GM19467 (cell line): ENCODE measurements around the gene CRISPLD2.
"Not testable (repeated sequence)": the region's sequence is repeated elsewhere in the genome, so short reads cannot be mapped to it uniquely, and the experiment has no call there.

Source experiments
- ATAC-seq: cut with Tn5 transposase; IDR thresholded peaks from one replicate; pipeline ENCODE4 v1.9.1; 2021; ENCODE audit warnings: mild to moderate bottlenecking, moderate library complexity; ENCODE audit not compliant: unreplicated experiment

Gene CRISPLD2

GRCh38 chr16:84821728-84822689 lies 2.2 kb downstream of the CRISPLD2 start:
- ATAC-seq, result no peak

GRCh38 chr16:84822990-84823389 lies 3.2 kb downstream of the CRISPLD2 start:
- ATAC-seq, result no peak

GRCh38 chr16:84823484-84823883 lies 3.7 kb downstream of the CRISPLD2 start:
- ATAC-seq, result no peak

- no peak for ATAC-seq
These were observed 4.1 kb downstream of the CRISPLD2 start for GRCh38 chr16:84823926-84824325.

- no peak for ATAC-seq
These were observed 6.2 kb downstream of the CRISPLD2 start for GRCh38 chr16:84825896-84826557.

GRCh38 chr16:84826558-84826941 lies 6.8 kb downstream of the CRISPLD2 start:
- no peak for ATAC-seq

- ATAC-seq, result no peak
These were observed 7.4 kb downstream of the CRISPLD2 start for GRCh38 chr16:84827131-84827574.

GRCh38 chr16:84827897-84828296 lies 8.1 kb downstream of the CRISPLD2 start:
- ATAC-seq, result no peak

- no peak for ATAC-seq
These were observed 8.5 kb downstream of the CRISPLD2 start for GRCh38 chr16:84828322-84828721.

- ATAC-seq, result no peak
These were observed 9.6 kb downstream of the CRISPLD2 start for GRCh38 chr16:84829168-84829965.

- ATAC-seq, result no peak
These were observed 11.1 kb downstream of the CRISPLD2 start for GRCh38 chr16:84830765-84831384.

GRCh38 chr16:84831728-84832127 lies 11.9 kb downstream of the CRISPLD2 start:
- ATAC-seq, result not testable (repeated sequence)

- ATAC-seq, result no peak
These were observed 12.8 kb downstream of the CRISPLD2 start for GRCh38 chr16:84832488-84833143.

- ATAC-seq, result no peak
These were observed 13.3 kb downstream of the CRISPLD2 start for GRCh38 chr16:84833144-84833500.

GRCh38 chr16:84833542-84834402 lies 14.0 kb downstream of the CRISPLD2 start:
- ATAC-seq, result no peak

GRCh38 chr16:84834403-84834772 lies 14.6 kb downstream of the CRISPLD2 start:
- no peak for ATAC-seq

- no peak for ATAC-seq
These were observed 16.5 kb downstream of the CRISPLD2 start for GRCh38 chr16:84836234-84836647.

GRCh38 chr16:84836967-84837366 lies 17.2 kb downstream of the CRISPLD2 start:
- ATAC-seq, result no peak

- ATAC-seq, result no peak
These were observed 18.7 kb downstream of the CRISPLD2 start for GRCh38 chr16:84838383-84838948.
